Esophagus muscularis mucosa (tissue), 4 donors: Measurements from ENCODE around the gene IL15RA. TPM values are rescaled to one million over a fixed set of nuclear protein-coding genes. Genes with fewer than 3 reads are reported as not detected.
"Not testable (repeated sequence)": the region's sequence is repeated elsewhere in the genome, so short reads cannot be mapped to it uniquely, and the experiment has no call there.

ENCODE experiments used
- DNase-seq: peaks from one replicate; pipeline ENCODE4 v3.0.0-alpha.2; 2017; ENCODE audit errors: extremely low spot score
- H3K27ac ChIP-seq, 4 donors: fragments of 200-600 bp; sonication (generic); replicated peaks in 1 of 4; 1 replicate in 3 of 4; 2 replicates in 1 of 4; pipeline ENCODE4 v1.5.1; 2016 to 2019; ENCODE audit warnings: mild to moderate bottlenecking in 1 of 4
- H3K27me3 ChIP-seq, 4 donors: fragments of 200-600 bp; sonication (generic); one replicate each; pipeline versions ENCODE4 v1.5.1 to v1.6.0; 2016 to 2019
- H3K36me3 ChIP-seq, 4 donors: fragments of 200-600 bp; sonication (generic); one replicate each; pipeline ENCODE4 v1.5.1; 2016 to 2019
- H3K4me1 ChIP-seq, 4 donors: fragments of 200-600 bp; sonication (generic); one replicate each; pipeline ENCODE4 v1.5.1; 2016 to 2019
- H3K4me3 ChIP-seq, 4 donors: fragments of 200-600 bp; sonication (generic); 1 replicate in 2 of 4; 2 replicates in 2 of 4; pipeline ENCODE4 v1.5.1; 2016 to 2019; ENCODE audit warnings: mild to moderate bottlenecking in 4 of 4, moderate library complexity in 1 of 4
- H3K9me3 ChIP-seq, 4 donors: fragments of 200-600 bp; sonication (generic); 1 replicate in 3 of 4; 2 replicates in 1 of 4; pipeline ENCODE4 v1.5.1; 2016 to 2019
- EP300 ChIP-seq: sonication (generic); formaldehyde crosslinking; IDR thresholded peaks from one replicate; pipeline ENCODE4 v1.6.1; 2017; ENCODE audit warnings: antibody characterized with exemption
- POLR2A ChIP-seq: fragments of 450-650 bp; IDR thresholded peaks from one replicate; pipeline ENCODE4 v1.6.1; 2017; ENCODE audit warnings: antibody characterized with exemption, moderate library complexity, mild to moderate bottlenecking, low read depth
- POLR2AphosphoS5 ChIP-seq, 2 donors: sonication (generic); formaldehyde crosslinking; IDR thresholded peaks; one replicate each; pipeline ENCODE4 v1.6.1; 2017; ENCODE audit warnings: antibody characterized with exemption in 2 of 2
- WGBS: methylation state at CpG from one replicate; pipeline ENCODE4 v1.1.5; 2018; 5-methylcytosine and 5-hydroxymethylcytosine counted together
- intact Hi-C: fragments of 100-400 bp; cut with DNase I; formaldehyde crosslinking; loops from one replicate; pipeline ENCODE4 v1.15.1; 2023
- total RNA-seq, 4 donors: library from RNA; depleted of rRNA; stranded (reverse); fragments of >200 nt; gene quantifications; one replicate each; pipeline versions ENCODE4 v1.1.0 to v1.2.1, GENCODE V29; 2016
- TF ChIP-seq, protein P1 (sequence below), 3 experiments: fragments of 200-600 bp in 2 of 3; fragments of 450-650 bp in 1 of 3; sonication (generic) in 2 of 3; IDR thresholded peaks; one replicate each; pipeline ENCODE4 v1.5.1; 2017 to 2019; ENCODE audit warnings: antibody characterized with exemption in 3 of 3, mild to moderate bottlenecking in 2 of 3, moderate library complexity in 1 of 3

Gene IL15RA
- total RNA-seq, 4 donors from 2014 or later, result 19.5 to 30.1 (median 24.2) TPM

DNA sequence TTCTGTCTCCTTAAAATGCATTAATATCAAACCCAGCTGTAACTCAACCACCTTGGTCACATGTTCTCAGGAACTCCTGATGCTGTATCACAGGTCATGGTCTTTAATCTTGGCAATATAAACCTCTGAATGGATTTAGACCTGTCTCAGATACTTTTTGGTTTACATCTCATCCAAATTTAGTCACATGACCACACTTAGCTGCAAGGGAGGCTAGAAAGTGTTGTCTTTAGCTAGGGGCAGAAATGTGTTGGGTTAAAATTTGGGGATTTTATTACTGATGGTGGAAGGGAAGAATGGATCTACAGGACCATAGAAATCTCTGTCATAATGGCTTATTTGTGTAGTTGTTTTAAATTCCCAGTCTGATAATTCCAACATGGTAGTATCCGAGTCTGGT, 29.6 kb upstream of the IL15RA start:
- TF ChIP-seq, protein P1, sequence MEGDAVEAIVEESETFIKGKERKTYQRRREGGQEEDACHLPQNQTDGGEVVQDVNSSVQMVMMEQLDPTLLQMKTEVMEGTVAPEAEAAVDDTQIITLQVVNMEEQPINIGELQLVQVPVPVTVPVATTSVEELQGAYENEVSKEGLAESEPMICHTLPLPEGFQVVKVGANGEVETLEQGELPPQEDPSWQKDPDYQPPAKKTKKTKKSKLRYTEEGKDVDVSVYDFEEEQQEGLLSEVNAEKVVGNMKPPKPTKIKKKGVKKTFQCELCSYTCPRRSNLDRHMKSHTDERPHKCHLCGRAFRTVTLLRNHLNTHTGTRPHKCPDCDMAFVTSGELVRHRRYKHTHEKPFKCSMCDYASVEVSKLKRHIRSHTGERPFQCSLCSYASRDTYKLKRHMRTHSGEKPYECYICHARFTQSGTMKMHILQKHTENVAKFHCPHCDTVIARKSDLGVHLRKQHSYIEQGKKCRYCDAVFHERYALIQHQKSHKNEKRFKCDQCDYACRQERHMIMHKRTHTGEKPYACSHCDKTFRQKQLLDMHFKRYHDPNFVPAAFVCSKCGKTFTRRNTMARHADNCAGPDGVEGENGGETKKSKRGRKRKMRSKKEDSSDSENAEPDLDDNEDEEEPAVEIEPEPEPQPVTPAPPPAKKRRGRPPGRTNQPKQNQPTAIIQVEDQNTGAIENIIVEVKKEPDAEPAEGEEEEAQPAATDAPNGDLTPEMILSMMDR (IDR thresholded peaks at IDR 0.05), result no peak
- no peak for TF ChIP-seq POLR2AphosphoS5 (IDR thresholded peaks at IDR 0.05)
- Histone ChIP-seq H3K27ac (no peak overlapping the region), H3K9me3 (peaks cover 0 to 9% (median 6%) of the 10 kb centered on the region in 4 donors), H3K27me3 (no peaks in the 10 kb centered on the region), H3K4me3 (no peak overlapping the region), H3K36me3 (no peaks in the 10 kb centered on the region), H3K4me1 (no peaks in the 10 kb centered on the region)
- 0% methylated on average over 1 of the region's 1 CpG for WGBS
- intact Hi-C loops, result no loop called here
- no peak for DNase-seq

DNA sequence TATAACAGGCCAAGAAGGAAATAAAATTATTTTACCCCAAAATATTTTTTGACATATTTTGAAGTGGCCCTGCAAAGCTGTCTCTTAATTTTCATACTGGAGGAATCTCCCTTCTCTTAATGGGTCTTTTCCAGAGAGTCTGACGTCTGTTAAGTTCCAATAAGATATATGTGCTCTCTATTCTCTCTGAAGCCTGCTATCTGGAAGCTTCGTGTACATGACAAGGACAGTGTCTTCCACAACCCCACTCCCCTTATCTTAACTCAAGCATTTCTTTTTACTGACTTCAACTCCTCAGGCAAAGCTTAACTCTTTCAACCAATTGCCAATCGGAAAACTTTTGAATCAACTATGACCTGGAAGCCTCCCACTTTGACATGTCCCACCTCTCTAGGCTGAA, 29.2 kb upstream of the IL15RA start:
- intact Hi-C loops, result no loop called here
- Histone ChIP-seq H3K4me1 (no peaks in the 10 kb centered on the region), H3K36me3 (no peaks in the 10 kb centered on the region), H3K9me3 (peaks cover 0 to 9% (median 6%) of the 10 kb centered on the region in 4 donors), H3K4me3 (no peak overlapping the region), H3K27me3 (no peaks in the 10 kb centered on the region), H3K27ac (no peak overlapping the region)
- 86% methylated on average over 3 of the region's 3 CpGs for WGBS
- no peak for DNase-seq
- TF ChIP-seq EP300, result no peak
- TF ChIP-seq, protein P1 (IDR thresholded peaks at IDR 0.05), result no peak
- no peak for TF ChIP-seq POLR2AphosphoS5 (IDR thresholded peaks at IDR 0.05)
- no peak for TF ChIP-seq POLR2A

DNA sequence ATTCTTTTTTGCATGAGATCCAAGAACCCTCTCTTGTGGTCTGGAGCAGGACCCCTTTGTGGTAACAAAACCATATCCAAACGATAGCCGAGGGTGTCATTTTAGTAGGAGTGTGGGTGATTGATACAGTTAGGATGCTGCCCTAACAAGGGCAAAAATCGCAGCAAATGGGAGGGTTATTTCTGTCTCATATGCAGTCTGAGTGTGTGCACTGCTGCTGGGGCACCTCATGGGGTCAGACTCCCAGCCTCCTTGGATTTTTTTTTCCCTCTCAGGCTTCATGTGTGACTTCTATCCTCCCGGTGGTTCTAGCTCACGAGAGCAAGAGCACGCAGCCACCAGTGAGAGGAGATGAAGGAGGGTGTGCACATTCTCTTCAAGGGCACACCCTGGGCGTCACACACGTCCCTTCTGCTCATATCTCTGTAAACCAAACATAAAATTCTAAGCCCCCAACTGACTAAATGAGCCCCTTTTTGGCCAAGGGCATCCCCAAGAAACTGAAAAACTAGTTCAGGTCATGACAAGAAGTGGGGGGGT, 28.6 kb upstream of the IL15RA start:
- Histone ChIP-seq H3K27me3 (no peaks in the 10 kb centered on the region), H3K4me1 (no peaks in the 10 kb centered on the region), H3K9me3 (peaks cover 0 to 9% (median 6%) of the 10 kb centered on the region in 4 donors), H3K27ac (no peak overlapping the region), H3K36me3 (no peaks in the 10 kb centered on the region), H3K4me3 (peak overlapping the region in 1 of 4 donors; percentile 2)
- TF ChIP-seq POLR2A, result no peak
- TF ChIP-seq, protein P1 (IDR thresholded peaks at IDR 0.05), result no peak
- no peak for TF ChIP-seq POLR2AphosphoS5 (IDR thresholded peaks at IDR 0.05)
- no peak for TF ChIP-seq EP300
- WGBS, result 64% methylated on average over 8 of the region's 8 CpGs
- intact Hi-C loops, result no loop called here
- peak; percentile 37 for DNase-seq

DNA sequence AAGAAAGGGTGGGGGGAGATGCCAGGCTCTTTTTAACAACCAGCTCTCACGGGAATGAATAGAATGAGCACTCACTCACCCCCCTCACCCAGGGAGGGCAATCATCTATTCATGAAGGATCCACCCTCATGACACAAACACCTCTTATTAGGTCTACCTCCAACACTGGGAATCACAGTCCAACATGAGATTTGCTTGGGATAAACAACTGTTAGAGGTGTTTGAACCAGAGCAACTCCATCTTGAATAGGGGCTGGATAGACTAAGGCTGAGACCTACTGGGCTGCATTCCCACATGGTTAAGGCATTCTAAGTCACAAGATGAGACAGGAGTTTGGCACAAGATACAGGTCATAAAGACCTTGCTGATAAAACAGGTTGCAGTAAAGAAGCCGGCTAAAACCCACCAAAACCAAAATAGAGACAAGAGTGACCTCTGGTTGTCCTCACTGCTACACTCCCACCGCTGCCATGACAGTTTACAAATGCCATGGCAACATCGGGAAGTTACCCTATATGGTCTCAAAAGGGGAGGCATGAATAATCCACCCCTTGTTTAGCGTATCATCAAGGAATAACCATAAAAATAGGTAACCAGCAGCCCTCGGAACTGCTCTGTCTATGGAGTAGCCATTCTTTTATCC, 27.9 kb upstream of the IL15RA start:
- H3K27ac ChIP-seq, intact Hi-C loops: not testable (repeated sequence)
- 73% methylated on average over 6 of the region's 6 CpGs for WGBS

DNA sequence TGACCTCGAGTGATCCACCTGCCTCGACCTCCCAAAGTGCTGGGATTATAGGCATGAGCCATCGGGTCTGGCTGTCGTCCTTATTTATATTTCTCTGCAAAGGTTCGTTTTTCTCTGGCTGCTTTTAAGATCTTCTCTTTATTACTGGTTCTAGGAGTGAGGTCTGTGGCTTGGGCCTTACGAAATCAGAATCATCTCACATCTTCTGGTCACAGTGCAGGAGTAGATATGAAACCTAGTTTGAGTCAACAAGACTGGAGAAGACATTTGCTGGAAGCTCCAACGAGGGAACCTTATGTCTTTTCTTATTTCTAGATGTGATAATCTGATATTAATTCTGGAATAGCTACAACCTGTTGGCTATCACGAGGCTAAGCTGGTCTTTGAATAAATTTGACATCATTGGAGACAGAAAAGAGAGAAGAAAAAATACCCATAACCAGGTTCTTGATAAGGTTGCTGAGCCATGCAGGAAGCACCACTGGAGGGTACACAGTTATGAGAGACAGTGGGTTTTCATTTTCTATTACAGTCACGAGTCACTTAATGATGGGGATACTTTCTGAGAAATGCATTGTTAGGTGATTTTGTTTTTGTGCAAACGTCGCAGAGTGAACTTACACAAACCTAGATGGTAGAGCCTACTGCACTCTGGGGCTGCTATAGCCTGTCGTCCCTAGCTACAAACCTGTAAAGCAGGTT, 25.6 kb upstream of the IL15RA start:
- no peaks in the 10 kb centered on the region for H3K36me3 ChIP-seq
- H3K4me1 ChIP-seq, result no peaks in the 10 kb centered on the region
- peak; percentile 42 for DNase-seq
- no peaks in the 10 kb centered on the region for H3K27me3 ChIP-seq
- peaks cover 0 to 9% (median 6%) of the 10 kb centered on the region in 4 donors for H3K9me3 ChIP-seq
- H3K4me3 ChIP-seq, result no peak overlapping the region
- WGBS, result 76% methylated on average over 12 of the region's 12 CpGs
- H3K27ac ChIP-seq, result no peak overlapping the region
- intact Hi-C loops, result no loop called here
- TF ChIP-seq, protein P1 (IDR thresholded peaks at IDR 0.05), result no peak
- no peak for TF ChIP-seq POLR2AphosphoS5 (IDR thresholded peaks at IDR 0.05)
- TF ChIP-seq EP300, result no peak
- no peak for TF ChIP-seq POLR2A

More for the DNA sequence above, 27.9 kb upstream of the IL15RA start:
- not testable (repeated sequence) for H3K9me3 ChIP-seq, H3K36me3 ChIP-seq, H3K27me3 ChIP-seq, H3K4me1 ChIP-seq
- peak overlapping the region in 1 of 4 donors; percentile 2 for H3K4me3 ChIP-seq
- DNase-seq, result peak; percentile 53
